DND-41 (cell line): ENCODE data around the gene GOT1.

Experiments
- CTCF ChIP-seq: IDR thresholded peaks from 2 replicates; pipeline ENCODE4 v1.5.1; 2012; ENCODE audit warnings: borderline replicate concordance, low read length, moderate library complexity, mild to moderate bottlenecking; ENCODE audit not compliant: poor library complexity, severe bottlenecking; ENCODE audit errors: extremely low read depth
- EZH2 ChIP-seq: IDR thresholded peaks from 3 replicates; pipeline ENCODE4 v1.6.1; 2012; ENCODE audit warnings: borderline replicate concordance, low read depth, mild to moderate bottlenecking, moderate library complexity, low read length, inconsistent platforms; ENCODE audit not compliant: severe bottlenecking

GRCh38 chr10:99353182-99353581 lies 77.2 kb downstream of the GOT1 start:
- TF ChIP-seq CTCF (no peak), EZH2 (no peak)
